D721Med (cell line): ENCODE measurements around the gene RBM19.

ENCODE experiments used
- DNase-seq: peaks from one replicate; pipeline ENCODE4 v3.0.0; 2011; ENCODE audit warnings: low spot score; ENCODE audit not compliant: insufficient read length
- FAIRE-seq: peaks from 2 replicates; lab custom pipeline; 2011; peaks lifted over from hg19 to GRCh38; lab: Jason Lieb, UNC
- CTCF ChIP-seq: IDR thresholded peaks from 2 replicates; pipeline ENCODE4 v1.5.1; 2012; ENCODE audit warnings: mild to moderate bottlenecking, control low read depth; ENCODE audit not compliant: insufficient read depth; ENCODE audit errors: missing control alignments

RBM19 gene

GRCh38 chr12:113769305-113769704 lies 196.8 kb downstream of the RBM19 start:
- no peak for DNase-seq
- no peak for FAIRE-seq
- no peak for TF ChIP-seq CTCF

- no peak for FAIRE-seq
- DNase-seq: no peak
- no peak for TF ChIP-seq CTCF
These were observed 197.3 kb downstream of the RBM19 start for GRCh38 chr12:113768850-113769249.

GRCh38 chr12:113766879-113767878 lies 198.9 kb downstream of the RBM19 start:
- TF ChIP-seq CTCF: no peak
- DNase-seq (no peak), FAIRE-seq (no peak)
